Testis (tissue), 3 donors: ENCODE data around the gene TYRP1. TPM values are rescaled to one million over a fixed set of nuclear protein-coding genes. Genes with fewer than 3 reads are reported as not detected.

Experiments used
- DNase-seq: peaks from one replicate; pipeline ENCODE4 v3.0.0-alpha.2; 2019
- H3K27ac ChIP-seq, 2 donors: fragments of 200-600 bp; sonication (generic); one replicate each; pipeline ENCODE4 v1.5.1; 2019
- H3K27me3 ChIP-seq: fragments of 200-600 bp; sonication (generic); one replicate; pipeline ENCODE4 v1.5.1; 2019
- H3K36me3 ChIP-seq: fragments of 200-600 bp; sonication (generic); one replicate; pipeline ENCODE4 v1.5.1; 2017; ENCODE audit warnings: low read depth; ENCODE audit errors: missing control alignments
- H3K4me1 ChIP-seq: fragments of 200-600 bp; sonication (generic); one replicate; pipeline ENCODE4 v1.5.1; 2019
- H3K4me3 ChIP-seq, 2 donors: fragments of 200-600 bp; sonication (generic); one replicate each; pipeline ENCODE4 v1.5.1; 2017 to 2019
- H3K9me3 ChIP-seq: fragments of 200-600 bp; sonication (generic); one replicate; pipeline ENCODE4 v1.5.1; 2017
- CTCF ChIP-seq, 3 experiments: fragments of 450-650 bp in 2 of 3; fragments of 200-600 bp in 1 of 3; sonication (generic) in 1 of 3; IDR thresholded peaks; one replicate each; pipeline ENCODE4 v1.5.1; 2016 to 2019; ENCODE audit warnings: antibody characterized with exemption in 3 of 3, mild to moderate bottlenecking in 2 of 3, moderate library complexity in 1 of 3
- POLR2A ChIP-seq: fragments of 450-650 bp; IDR thresholded peaks from one replicate; pipeline ENCODE4 v1.6.1; 2017; ENCODE audit warnings: antibody characterized with exemption, mild to moderate bottlenecking, moderate library complexity
- WGBS, 2 donors: methylation state at CpG; one replicate each; pipeline ENCODE4 v1.1.5; 2018; 5-methylcytosine and 5-hydroxymethylcytosine counted together
- intact Hi-C: fragments of 100-400 bp; cut with DNase I; formaldehyde crosslinking; loops from one replicate; pipeline ENCODE4 v1.15.1; 2023; ENCODE audit warnings: low total_unique reads
- polyA plus RNA-seq: library from polyadenylated mRNA; stranded (reverse); fragments of 350-450 nt; fragmentation: Illumina TruSeq; extraction: RNeasy Lipid Tissue Mini Kit (QIAGEN cat#74804); gene quantifications from one replicate; pipeline ENCODE4 v1.2.3, GENCODE V29; 2014; ENCODE audit warnings: low read depth, low replicate concordance; ENCODE audit not compliant: insufficient read depth
- total RNA-seq, 2 donors: library from RNA; depleted of rRNA; stranded (reverse); fragments of >200 nt; gene quantifications; one replicate each; pipeline ENCODE4 v1.2.3, GENCODE V29; 2016

Gene TYRP1
- total and polyA plus RNA-seq, 3 donors from 2014 or later, result 0.68 to 2.0 (median 1.1) TPM

- WGBS, 2 donors, result 73 to 85% methylated on average over 3 of the region's 3 CpGs
- TF ChIP-seq CTCF (IDR thresholded peaks at IDR 0.05) (no peak), POLR2A (no peak)
- Histone ChIP-seq H3K4me1 (no peaks in the 10 kb centered on the region), H3K36me3 (no peaks in the 10 kb centered on the region), H3K4me3 (no peak overlapping the region), H3K27ac (no peak overlapping the region), H3K27me3 (no peaks in the 10 kb centered on the region), H3K9me3 (no peaks in the 10 kb centered on the region)
- DNase-seq, result no peak
- intact Hi-C loops, result no loop called here
Observed at GRCh38 chr9:12715268-12715667, 22.1 kb downstream of the TYRP1 start.

- no peaks in the 10 kb centered on the region for H3K4me1 ChIP-seq
- no peaks in the 10 kb centered on the region for H3K9me3 ChIP-seq
- TF ChIP-seq POLR2A (no peak), CTCF (IDR thresholded peaks at IDR 0.05) (no peak)
- no peaks in the 10 kb centered on the region for H3K27me3 ChIP-seq
- no peak overlapping the region for H3K27ac ChIP-seq
- H3K4me3 ChIP-seq, result no peak overlapping the region
- H3K36me3 ChIP-seq, result no peaks in the 10 kb centered on the region
- intact Hi-C loops, result no loop called here
- no peak for DNase-seq
- 70 to 83% methylated on average over 5 of the region's 5 CpGs for WGBS, 2 donors
Observed at GRCh38 chr9:12716823-12717600, 23.8 kb downstream of the TYRP1 start.

GRCh38 chr9:12717907-12718306, 24.7 kb downstream of the TYRP1 start:
- no peak overlapping the region for H3K27ac ChIP-seq
- no peaks in the 10 kb centered on the region for H3K4me1 ChIP-seq
- H3K9me3 ChIP-seq, result no peaks in the 10 kb centered on the region
- TF ChIP-seq CTCF (IDR thresholded peaks at IDR 0.05), result no peak
- TF ChIP-seq POLR2A, result no peak
- H3K27me3 ChIP-seq, result no peaks in the 10 kb centered on the region
- intact Hi-C loops, result no loop called here
- no peaks in the 10 kb centered on the region for H3K36me3 ChIP-seq
- DNase-seq, result no peak
- 58 to 64% methylated on average over 1 of the region's 1 CpG for WGBS, 2 donors
- H3K4me3 ChIP-seq, result no peak overlapping the region

- no peaks in the 10 kb centered on the region for H3K27me3 ChIP-seq
- H3K4me3 ChIP-seq, result no peak overlapping the region
- H3K9me3 ChIP-seq, result no peaks in the 10 kb centered on the region
- intact Hi-C loops, result no loop called here
- no peak overlapping the region for H3K27ac ChIP-seq
- H3K4me1 ChIP-seq, result no peaks in the 10 kb centered on the region
- DNase-seq, result no peak
- TF ChIP-seq CTCF (IDR thresholded peaks at IDR 0.05) (no peak), POLR2A (no peak)
- H3K36me3 ChIP-seq, result no peaks in the 10 kb centered on the region
- 52 to 54% methylated on average over 7 of the region's 7 CpGs for WGBS, 2 donors
Observed at GRCh38 chr9:12718482-12719026, 25.4 kb downstream of the TYRP1 start.

- intact Hi-C loops, result no loop called here
Observed at GRCh38 chr9:12719431-12719830, 26.2 kb downstream of the TYRP1 start.

More at GRCh38 chr9:12719431-12719830, 26.2 kb downstream of the TYRP1 start:
- Histone ChIP-seq H3K27ac (no peak overlapping the region), H3K9me3 (no peaks in the 10 kb centered on the region), H3K4me1 (no peaks in the 10 kb centered on the region), H3K4me3 (no peak overlapping the region), H3K36me3 (no peaks in the 10 kb centered on the region), H3K27me3 (no peaks in the 10 kb centered on the region)
- no peak for DNase-seq
- WGBS, 2 donors, result 23 to 29% methylated on average over 1 of the region's 1 CpG
- TF ChIP-seq POLR2A (no peak), CTCF (IDR thresholded peaks at IDR 0.05) (peak in 1 of 3 experiments; percentile 14)
